RWPE2 (cell line): ENCODE data around the gene ELL3.
A peak's percentile ranks its signal among the peaks of the same experiment; 100 is the strongest.

Experiments used
- ATAC-seq: fragments of 200-7000 bp; cut with Tn5 transposase; 3 replicates; pipeline ENCODE4 v1.9.1; 2021; ENCODE audit warnings: low read depth
- DNase-seq: peaks from one replicate; pipeline ENCODE4 v3.0.0-alpha.2; 2020; ENCODE audit warnings: low spot score
- H3K27ac ChIP-seq: fragments of 450-650 bp; 2 replicates; pipeline ENCODE4 v1.5.1; 2017; ENCODE audit warnings: mild to moderate bottlenecking; ENCODE audit not compliant: poor library complexity, severe bottlenecking
- H3K27me3 ChIP-seq: fragments of 250-450 bp; sonication (Bioruptor Pico); 2 replicates; pipeline ENCODE4 v1.5.1; 2021; ENCODE audit warnings: mild to moderate bottlenecking, moderate library complexity; ENCODE audit not compliant: insufficient read depth, poor library complexity, severe bottlenecking
- H3K36me3 ChIP-seq: fragments of 250-450 bp; sonication (Bioruptor Pico); 2 replicates; pipeline ENCODE4 v1.5.1; 2020; ENCODE audit warnings: low read depth, mild to moderate bottlenecking, moderate library complexity
- H3K4me1 ChIP-seq: fragments of 250-450 bp; sonication (Bioruptor Pico); 2 replicates; pipeline ENCODE4 v1.5.1; 2021; ENCODE audit warnings: mild to moderate bottlenecking, moderate library complexity; ENCODE audit not compliant: insufficient read depth, poor library complexity, severe bottlenecking
- H3K4me3 ChIP-seq: fragments of 250-450 bp; sonication (Bioruptor Pico); 2 replicates; pipeline ENCODE4 v1.5.1; 2021; ENCODE audit warnings: mild to moderate bottlenecking, moderate library complexity; ENCODE audit not compliant: severe bottlenecking
- H3K9me3 ChIP-seq: fragments of 250-450 bp; sonication (Bioruptor Pico); 2 replicates; pipeline ENCODE4 v1.5.1; 2021; ENCODE audit warnings: mild to moderate bottlenecking, moderate library complexity; ENCODE audit not compliant: severe bottlenecking
- TF ChIP-seq, protein P1 (sequence below): fragments of 450-650 bp; IDR thresholded peaks from one replicate; pipeline ENCODE4 v1.5.1; 2017; ENCODE audit warnings: mild to moderate bottlenecking, moderate library complexity; ENCODE audit not compliant: poor library complexity, severe bottlenecking

Gene ELL3

DNA sequence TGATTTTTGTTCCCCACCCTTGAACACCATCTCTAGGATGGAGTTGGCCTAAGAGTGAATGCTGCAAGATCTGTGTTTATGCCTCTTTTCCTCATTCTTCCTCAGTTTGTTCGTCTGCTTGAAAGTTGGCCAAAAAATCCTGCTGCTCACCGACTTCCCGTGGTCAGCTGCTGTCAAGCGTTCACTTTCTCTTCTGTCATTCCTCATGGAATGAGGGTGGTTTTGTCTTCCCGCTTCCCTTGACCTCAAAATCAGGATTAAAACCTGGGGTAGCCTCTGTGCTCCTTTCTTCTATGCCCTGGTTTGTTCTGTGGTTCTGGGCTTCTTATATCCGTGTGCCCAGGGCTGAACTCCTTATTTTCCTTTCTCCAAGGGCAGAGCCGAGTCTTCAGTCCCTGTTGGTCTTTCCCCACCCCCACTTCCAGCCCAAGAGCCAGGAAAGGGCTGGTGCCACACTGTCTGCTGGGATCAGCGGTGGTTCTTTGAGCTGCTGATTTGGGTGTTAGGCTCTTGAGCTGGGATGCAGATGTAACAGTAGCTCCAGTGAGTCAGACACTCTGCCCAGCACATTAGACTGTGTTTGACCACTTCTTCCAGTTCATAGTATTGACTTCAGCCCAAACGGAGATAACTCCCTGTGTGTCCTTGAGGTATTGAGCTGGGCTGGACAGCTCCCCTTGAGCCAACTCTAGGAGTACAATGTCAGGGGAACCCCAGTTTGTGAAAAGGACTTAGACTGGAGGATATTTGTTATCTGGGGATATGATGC lies 17.7 kb upstream of the ELL3 start:
- no peaks in the 10 kb centered on the region for H3K9me3 ChIP-seq
- H3K27ac ChIP-seq, result no peak overlapping the region
- TF ChIP-seq, protein P1, sequence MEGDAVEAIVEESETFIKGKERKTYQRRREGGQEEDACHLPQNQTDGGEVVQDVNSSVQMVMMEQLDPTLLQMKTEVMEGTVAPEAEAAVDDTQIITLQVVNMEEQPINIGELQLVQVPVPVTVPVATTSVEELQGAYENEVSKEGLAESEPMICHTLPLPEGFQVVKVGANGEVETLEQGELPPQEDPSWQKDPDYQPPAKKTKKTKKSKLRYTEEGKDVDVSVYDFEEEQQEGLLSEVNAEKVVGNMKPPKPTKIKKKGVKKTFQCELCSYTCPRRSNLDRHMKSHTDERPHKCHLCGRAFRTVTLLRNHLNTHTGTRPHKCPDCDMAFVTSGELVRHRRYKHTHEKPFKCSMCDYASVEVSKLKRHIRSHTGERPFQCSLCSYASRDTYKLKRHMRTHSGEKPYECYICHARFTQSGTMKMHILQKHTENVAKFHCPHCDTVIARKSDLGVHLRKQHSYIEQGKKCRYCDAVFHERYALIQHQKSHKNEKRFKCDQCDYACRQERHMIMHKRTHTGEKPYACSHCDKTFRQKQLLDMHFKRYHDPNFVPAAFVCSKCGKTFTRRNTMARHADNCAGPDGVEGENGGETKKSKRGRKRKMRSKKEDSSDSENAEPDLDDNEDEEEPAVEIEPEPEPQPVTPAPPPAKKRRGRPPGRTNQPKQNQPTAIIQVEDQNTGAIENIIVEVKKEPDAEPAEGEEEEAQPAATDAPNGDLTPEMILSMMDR, result no peak
- peaks cover 5% of the 10 kb centered on the region for H3K4me1 ChIP-seq
- no peak for DNase-seq
- ATAC-seq, result no peak
- peaks cover 54% of the 10 kb centered on the region for H3K36me3 ChIP-seq
- no peak overlapping the region for H3K4me3 ChIP-seq
- H3K27me3 ChIP-seq, result no peaks in the 10 kb centered on the region

DNA sequence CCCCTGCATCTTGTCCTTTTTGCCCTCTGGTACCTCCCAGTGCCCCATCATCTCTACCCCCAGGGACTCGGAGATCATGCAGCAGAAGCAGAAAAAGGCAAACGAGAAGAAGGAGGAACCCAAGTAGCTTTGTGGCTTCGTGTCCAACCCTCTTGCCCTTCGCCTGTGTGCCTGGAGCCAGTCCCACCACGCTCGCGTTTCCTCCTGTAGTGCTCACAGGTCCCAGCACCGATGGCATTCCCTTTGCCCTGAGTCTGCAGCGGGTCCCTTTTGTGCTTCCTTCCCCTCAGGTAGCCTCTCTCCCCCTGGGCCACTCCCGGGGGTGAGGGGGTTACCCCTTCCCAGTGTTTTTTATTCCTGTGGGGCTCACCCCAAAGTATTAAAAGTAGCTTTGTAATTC lies 16.9 kb upstream of the ELL3 start:
- ATAC-seq (no peak), DNase-seq (no peak)
- Histone ChIP-seq H3K27ac (peak overlapping the region; percentile 67), H3K4me3 (no peak overlapping the region), H3K9me3 (no peaks in the 10 kb centered on the region), H3K36me3 (peaks cover 46% of the 10 kb centered on the region), H3K27me3 (no peaks in the 10 kb centered on the region), H3K4me1 (peaks cover 5% of the 10 kb centered on the region)
- TF ChIP-seq, protein P1, result no peak

DNA sequence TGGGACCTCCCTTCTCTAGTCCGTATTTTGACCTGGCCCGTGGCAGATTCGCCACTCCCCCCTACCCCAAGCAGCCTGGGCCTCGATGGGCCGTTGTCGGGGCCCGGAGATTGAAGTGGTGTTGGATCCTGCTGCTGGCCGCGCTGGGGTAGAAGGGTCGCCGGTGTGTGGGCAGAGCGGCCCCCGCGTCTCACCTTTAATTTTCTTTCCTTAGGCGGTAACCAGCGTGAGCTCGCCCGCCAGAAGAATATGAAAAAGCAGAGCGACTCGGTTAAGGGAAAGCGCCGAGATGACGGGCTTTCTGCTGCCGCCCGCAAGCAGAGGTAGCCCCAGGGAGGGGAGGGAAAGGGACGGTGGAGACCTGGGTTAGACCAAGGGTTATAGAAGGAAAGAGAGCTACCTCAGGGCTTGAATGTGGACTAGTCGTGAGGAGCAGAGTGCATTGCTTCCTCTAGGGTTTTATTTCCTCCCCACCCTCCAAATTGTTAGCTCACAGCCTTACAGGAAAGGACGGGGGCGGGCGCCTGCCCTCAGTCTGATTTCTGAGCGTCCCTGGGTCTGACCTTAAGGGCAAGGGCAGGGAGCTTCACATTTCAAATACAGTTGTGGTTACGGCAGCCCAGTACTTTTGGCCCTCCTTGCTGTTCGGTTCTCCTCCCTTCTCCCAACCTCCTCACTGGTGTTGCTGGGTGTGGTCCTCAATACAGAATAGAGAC lies 16.2 kb upstream of the ELL3 start:
- DNase-seq (no peak), ATAC-seq (peak; percentile 4; the same call in 1 of the 3 replicates)
- Histone ChIP-seq H3K4me3 (peak overlapping the region; percentile 89), H3K27ac (peak overlapping the region; percentile 67), H3K36me3 (peaks cover 44% of the 10 kb centered on the region), H3K27me3 (no peaks in the 10 kb centered on the region), H3K9me3 (no peaks in the 10 kb centered on the region), H3K4me1 (no peaks in the 10 kb centered on the region)
- TF ChIP-seq, protein P1, result no peak

DNA sequence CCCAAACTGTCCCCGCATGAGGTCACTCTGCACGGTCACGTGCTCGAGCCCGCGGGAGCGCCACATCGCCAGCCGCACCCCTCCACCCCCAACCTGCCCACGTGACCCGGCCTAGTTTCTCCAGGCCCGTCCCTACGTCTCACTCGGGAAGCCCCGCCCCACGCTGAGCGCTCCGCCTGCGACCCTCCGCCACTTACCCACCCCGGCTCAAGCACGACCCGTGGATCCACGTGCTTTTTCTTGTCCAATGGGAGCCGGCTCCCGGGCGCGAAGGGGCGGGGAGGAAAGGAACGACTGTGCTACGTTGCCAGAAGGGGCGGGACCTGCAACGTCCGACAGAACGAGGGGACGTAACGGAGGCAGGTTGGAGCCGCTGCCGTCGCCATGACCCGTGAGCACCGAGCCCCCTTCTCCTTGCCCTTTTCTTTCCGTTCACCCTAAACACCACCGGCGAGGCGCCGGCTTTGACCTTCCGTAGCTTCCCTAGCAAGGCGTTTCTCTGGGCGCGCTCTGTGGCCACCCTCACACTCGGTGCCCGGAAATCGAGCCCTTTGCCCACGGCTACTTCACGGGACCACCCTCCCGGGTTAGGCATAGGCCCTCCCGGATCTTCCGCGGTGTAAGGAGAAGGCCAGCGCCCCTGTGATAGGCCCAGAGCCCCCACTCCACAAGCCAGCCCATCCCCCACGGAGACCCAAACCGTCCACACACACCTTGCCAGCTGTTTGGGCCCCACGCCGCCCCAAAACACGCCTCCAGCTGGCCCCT lies 15.4 kb upstream of the ELL3 start, which contains the start of gene SERF2:
SERF2 (plus strand) TSS at position 328 of the 768 bp plus-strand sequence; CDS start at position 385, 57 bp downstream.
- no peaks in the 10 kb centered on the region for H3K4me1 ChIP-seq

More for the DNA sequence above, 15.4 kb upstream of the ELL3 start, which contains the start of gene SERF2:
- Histone ChIP-seq H3K36me3 (peaks cover 39% of the 10 kb centered on the region), H3K9me3 (no peaks in the 10 kb centered on the region), H3K27ac (peak within 1 kb of the TSS; percentile 67), H3K27me3 (no peaks in the 10 kb centered on the region), H3K4me3 (peak within 1 kb of the TSS; percentile 89)
- TF ChIP-seq, protein P1, result no peak
- peak; percentile 100 for DNase-seq
- ATAC-seq, result peak; percentile 92
